ENCODE data around the gene NOTCH1. TPM values are rescaled to one million over a fixed set of nuclear protein-coding genes. Genes with fewer than 3 reads are reported as not detected.

Gene NOTCH1
- total RNA-seq, 1 experiment from 2014 or later, result 53.4 TPM

DNA sequence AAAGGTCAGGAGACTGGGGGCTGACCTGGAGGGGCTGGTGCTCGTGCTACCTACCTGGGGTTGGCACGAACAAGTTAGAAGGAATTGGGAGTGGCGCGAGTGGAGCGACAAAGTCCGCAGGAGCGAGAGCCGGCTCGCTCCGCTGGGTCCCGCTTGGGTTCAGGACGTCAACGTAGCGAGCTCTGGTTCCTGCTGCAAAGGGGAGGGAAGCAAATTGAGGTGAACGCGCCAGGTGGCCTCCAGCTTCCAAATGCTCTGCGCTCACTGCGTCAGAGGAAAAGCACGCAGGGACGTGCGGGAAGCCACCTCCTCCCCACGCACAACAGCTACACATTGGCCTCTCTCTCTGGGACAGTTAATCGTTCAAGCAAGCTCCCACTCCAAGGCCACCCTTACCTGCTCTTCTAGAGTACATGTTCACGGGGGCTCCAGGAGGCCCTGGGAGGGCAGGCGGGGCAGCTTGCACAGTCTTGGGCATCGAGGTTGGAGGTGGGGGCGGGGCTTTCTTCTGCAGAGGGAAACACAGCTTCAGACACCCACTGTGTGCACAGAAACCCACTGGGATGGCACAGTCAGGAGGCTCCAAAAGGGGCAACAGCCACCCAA, 98.6 kb downstream of the NOTCH1 start:
- no peaks in the 10 kb centered on the region for H3K4me1 Mint-ChIP-seq (ENCODE audit: insufficient read depth, unreplicated experiment)
- BruUV-seq (replicated peaks), result no TSS peak
- H3K36me3 Mint-ChIP-seq (ENCODE audit: insufficient read depth, unreplicated experiment), result peaks cover 91% of the 10 kb centered on the region
- no peak overlapping the region for H3K4me3 Mint-ChIP-seq (ENCODE audit: unreplicated experiment)
- POLR2A ChIA-PET, result no interaction called here
- H3K27me3 Mint-ChIP-seq (ENCODE audit: insufficient read depth, unreplicated experiment), result no peaks in the 10 kb centered on the region
- DNase-seq (ENCODE audit: unreplicated experiment), result no peak
- intact Hi-C loops (cut with micrococcal nuclease), result no loop called here
- H3K9me3 Mint-ChIP-seq (ENCODE audit: unreplicated experiment), result no peaks in the 10 kb centered on the region
- H3K27ac Mint-ChIP-seq (ENCODE audit: low read depth, unreplicated experiment), result no peak overlapping the region
- TF ChIP-seq, protein P1, sequence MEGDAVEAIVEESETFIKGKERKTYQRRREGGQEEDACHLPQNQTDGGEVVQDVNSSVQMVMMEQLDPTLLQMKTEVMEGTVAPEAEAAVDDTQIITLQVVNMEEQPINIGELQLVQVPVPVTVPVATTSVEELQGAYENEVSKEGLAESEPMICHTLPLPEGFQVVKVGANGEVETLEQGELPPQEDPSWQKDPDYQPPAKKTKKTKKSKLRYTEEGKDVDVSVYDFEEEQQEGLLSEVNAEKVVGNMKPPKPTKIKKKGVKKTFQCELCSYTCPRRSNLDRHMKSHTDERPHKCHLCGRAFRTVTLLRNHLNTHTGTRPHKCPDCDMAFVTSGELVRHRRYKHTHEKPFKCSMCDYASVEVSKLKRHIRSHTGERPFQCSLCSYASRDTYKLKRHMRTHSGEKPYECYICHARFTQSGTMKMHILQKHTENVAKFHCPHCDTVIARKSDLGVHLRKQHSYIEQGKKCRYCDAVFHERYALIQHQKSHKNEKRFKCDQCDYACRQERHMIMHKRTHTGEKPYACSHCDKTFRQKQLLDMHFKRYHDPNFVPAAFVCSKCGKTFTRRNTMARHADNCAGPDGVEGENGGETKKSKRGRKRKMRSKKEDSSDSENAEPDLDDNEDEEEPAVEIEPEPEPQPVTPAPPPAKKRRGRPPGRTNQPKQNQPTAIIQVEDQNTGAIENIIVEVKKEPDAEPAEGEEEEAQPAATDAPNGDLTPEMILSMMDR (IDR thresholded peaks at IDR 0.05; ENCODE audit: unreplicated experiment), result no peak
- CTCF ChIA-PET, result no interaction called here

DNA sequence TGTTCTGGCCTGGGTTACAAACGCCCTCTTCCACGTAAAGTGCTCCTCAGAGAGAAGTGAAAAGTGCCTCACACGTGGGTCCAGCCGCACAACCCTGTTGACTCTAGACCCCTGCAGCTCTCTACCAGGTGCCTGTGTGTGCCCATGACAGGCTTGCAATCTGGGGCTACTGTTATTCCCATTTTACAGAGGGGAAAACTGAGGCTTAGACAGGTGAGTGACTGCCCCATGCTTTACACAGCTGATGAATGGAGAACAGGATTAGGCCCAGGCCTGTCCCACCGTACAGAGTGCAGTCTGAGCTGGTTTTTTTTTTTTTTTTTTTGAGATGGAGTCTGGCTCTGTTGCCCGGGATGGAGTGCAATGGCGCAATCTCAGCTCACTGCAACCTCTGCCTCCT, 100.0 kb downstream of the NOTCH1 start:
- DNase-seq (ENCODE audit: unreplicated experiment), result no peak
- POLR2A ChIA-PET, result interaction anchor here (0.9 to 1.7 kb wide), 3 partner anchors 12 to 38 kb away, joined by 3 to 4 read pairs (median 4); no protein-coding TSS in a partner anchor
- no TSS peak for BruUV-seq (replicated peaks)
- Mint-ChIP-seq H3K4me1 (ENCODE audit: insufficient read depth, unreplicated experiment) (no peaks in the 10 kb centered on the region), H3K36me3 (ENCODE audit: insufficient read depth, unreplicated experiment) (peaks cover 86% of the 10 kb centered on the region), H3K27ac (ENCODE audit: low read depth, unreplicated experiment) (no peak overlapping the region), H3K27me3 (ENCODE audit: insufficient read depth, unreplicated experiment) (no peaks in the 10 kb centered on the region), H3K4me3 (ENCODE audit: unreplicated experiment) (no peak overlapping the region), H3K9me3 (ENCODE audit: unreplicated experiment) (no peaks in the 10 kb centered on the region)
- TF ChIP-seq, protein P1 (IDR thresholded peaks at IDR 0.05; ENCODE audit: unreplicated experiment), result no peak
- intact Hi-C loops (cut with micrococcal nuclease), result no loop called here
- CTCF ChIA-PET, result interaction anchor here (0.6 to 0.9 kb wide), 4 partner anchors 13 to 44 kb away, joined by 3 to 4 read pairs (median 3); no protein-coding TSS in a partner anchor

Small RNA genes within 50 kb of the gene (microRNA-seq; reads per million reads assigned to microRNA genes)
- gene MIR4673 (not detected), gene MIR4674 (0.93 reads per million)

Other genes starting within 250 kb of the NOTCH1 start
- not detected in 2 replicates for gene CCDC187, start 242.0 kb downstream of the NOTCH1 start, total RNA-seq (2022)
- 15.5 and 16.4 TPM in 2 replicates for gene GPSM1, start 218.5 kb downstream of the NOTCH1 start, total RNA-seq (2022)
- 24.5 and 30.5 TPM in 2 replicates for gene DNLZ, start 182.3 kb downstream of the NOTCH1 start, total RNA-seq (2022)
- gene CARD9, start 172.4 kb downstream of the NOTCH1 start, total RNA-seq (2022), result 0.33 and 0.69 TPM in 2 replicates
- gene SNAPC4, start 145.9 kb downstream of the NOTCH1 start, total RNA-seq (2022), result 9.6 and 9.9 TPM in 2 replicates
- 58.9 and 82.2 TPM in 2 replicates for gene ENTR1, start 135.4 kb downstream of the NOTCH1 start, total RNA-seq (2022)
- gene PMPCA, start 135.4 kb downstream of the NOTCH1 start, total RNA-seq (2022), result 66.0 and 66.3 TPM in 2 replicates
- gene INPP5E, start 106.2 kb downstream of the NOTCH1 start, total RNA-seq (2022), result 16.3 and 17.4 TPM in 2 replicates
- gene SEC16A, start 63.0 kb downstream of the NOTCH1 start, total RNA-seq (2022), result 85.8 and 88.8 TPM in 2 replicates
- gene EGFL7, start 116.9 kb upstream of the NOTCH1 start, total RNA-seq (2022), result 3.9 and 4.3 TPM in 2 replicates
- 30.4 and 33.3 TPM in 2 replicates for gene AGPAT2, start 141.4 kb upstream of the NOTCH1 start, total RNA-seq (2022)
- gene DIPK1B, start 166.5 kb upstream of the NOTCH1 start, total RNA-seq (2022), result not detected in 2 replicates
- not detected in 2 replicates for gene LCN10, start 196.9 kb upstream of the NOTCH1 start, total RNA-seq (2022)
- gene LCN6, start 202.5 kb upstream of the NOTCH1 start, total RNA-seq (2022), result not detected in 2 replicates
- gene LCN8, start 212.2 kb upstream of the NOTCH1 start, total RNA-seq (2022), result not detected in 2 replicates
- not detected in 2 replicates for gene LCN15, start 218.5 kb upstream of the NOTCH1 start, total RNA-seq (2022)
- gene TMEM141, start 245.3 kb upstream of the NOTCH1 start, total RNA-seq (2022), result 56.0 and 70.4 TPM in 2 replicates

Data from MCF 10A (cell line).